GM21390 (cell line): ENCODE results near the gene BAIAP2L1.

Experiments used
- ATAC-seq: cut with Tn5 transposase; IDR thresholded peaks from one replicate; pipeline ENCODE4 v1.9.1; 2021; ENCODE audit not compliant: unreplicated experiment

BAIAP2L1 gene

GRCh38 chr7:98242342-98242741 lies 158.5 kb downstream of the BAIAP2L1 start:
- no peak for ATAC-seq

GRCh38 chr7:98241674-98242241 lies 159.1 kb downstream of the BAIAP2L1 start:
- no peak for ATAC-seq
